ENCODE measurements around the gene MYLK4. TPM values are rescaled to one million over a fixed set of nuclear protein-coding genes. Genes with fewer than 3 reads are reported as not detected.

MYLK4 gene
- total RNA-seq, 4 donors from 2014 or later = 0.49 to 1.9 (median 1.0) TPM

DNA sequence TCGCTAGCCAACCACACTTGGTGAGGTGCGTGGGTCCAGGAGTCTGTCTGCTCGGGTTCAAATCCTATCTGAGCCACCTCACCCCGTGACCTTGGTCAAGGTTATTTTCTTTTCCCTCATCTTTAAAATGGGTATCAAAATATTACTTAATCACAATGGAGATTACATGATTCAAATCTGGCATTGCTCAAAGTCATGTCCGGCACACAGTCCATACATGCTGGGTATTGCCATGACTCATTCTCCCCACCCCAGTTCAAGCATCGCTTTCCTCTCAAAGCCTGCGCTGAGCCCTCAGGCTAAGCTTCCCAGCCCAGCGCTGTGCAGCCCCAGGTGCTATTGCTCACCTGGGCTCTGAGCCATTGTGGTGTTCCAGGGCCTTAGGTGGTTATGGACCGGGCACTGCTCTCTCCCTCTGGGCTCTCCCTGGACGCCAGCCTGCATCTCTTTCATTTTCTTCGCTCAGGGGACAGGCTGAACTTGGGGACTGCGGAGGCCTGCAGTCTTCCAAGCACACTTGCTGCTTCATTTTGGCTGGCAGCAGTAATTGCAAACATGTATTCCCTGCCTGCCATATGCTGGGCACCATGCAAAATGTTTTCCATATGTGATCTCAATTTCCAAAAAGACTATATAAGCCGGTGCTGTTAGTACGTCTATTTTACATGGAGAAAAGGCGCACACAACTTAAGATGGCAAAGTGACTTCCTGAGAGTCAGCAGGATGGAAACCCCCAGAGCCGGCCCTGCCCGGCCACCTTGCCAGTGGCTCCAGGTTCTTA lies 41.8 kb upstream of the MYLK4 start:
- Histone ChIP-seq H3K27me3 (no peaks in the 10 kb centered on the region), H3K4me3 (no peak overlapping the region), H3K9me3 (no peaks in the 10 kb centered on the region), H3K27ac (peak overlapping the region; percentile 74 to 89 (median 80)), H3K36me3 (peaks cover 0 to 21% (median 0%) of the 10 kb centered on the region in 3 donors), H3K4me1 (peaks cover 19 to 60% (median 29%) of the 10 kb centered on the region in 3 donors)
- 45 to 80% methylated on average over 14 to 16 of the region's 17 CpGs for WGBS, 2 donors
- DNase-seq = no peak
- intact Hi-C loops (cut with DNase I) = loop anchor here (10.0 kb wide), 1 partner anchor 52 kb away; the partner anchor contains the start of gene SERPINB1
- TF ChIP-seq, protein P1, sequence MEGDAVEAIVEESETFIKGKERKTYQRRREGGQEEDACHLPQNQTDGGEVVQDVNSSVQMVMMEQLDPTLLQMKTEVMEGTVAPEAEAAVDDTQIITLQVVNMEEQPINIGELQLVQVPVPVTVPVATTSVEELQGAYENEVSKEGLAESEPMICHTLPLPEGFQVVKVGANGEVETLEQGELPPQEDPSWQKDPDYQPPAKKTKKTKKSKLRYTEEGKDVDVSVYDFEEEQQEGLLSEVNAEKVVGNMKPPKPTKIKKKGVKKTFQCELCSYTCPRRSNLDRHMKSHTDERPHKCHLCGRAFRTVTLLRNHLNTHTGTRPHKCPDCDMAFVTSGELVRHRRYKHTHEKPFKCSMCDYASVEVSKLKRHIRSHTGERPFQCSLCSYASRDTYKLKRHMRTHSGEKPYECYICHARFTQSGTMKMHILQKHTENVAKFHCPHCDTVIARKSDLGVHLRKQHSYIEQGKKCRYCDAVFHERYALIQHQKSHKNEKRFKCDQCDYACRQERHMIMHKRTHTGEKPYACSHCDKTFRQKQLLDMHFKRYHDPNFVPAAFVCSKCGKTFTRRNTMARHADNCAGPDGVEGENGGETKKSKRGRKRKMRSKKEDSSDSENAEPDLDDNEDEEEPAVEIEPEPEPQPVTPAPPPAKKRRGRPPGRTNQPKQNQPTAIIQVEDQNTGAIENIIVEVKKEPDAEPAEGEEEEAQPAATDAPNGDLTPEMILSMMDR (IDR thresholded peaks at IDR 0.05) = no peak
- TF ChIP-seq POLR2A (IDR thresholded peaks at IDR 0.05) = no peak

GRCh38 chr6:2791450-2791974 lies 40.8 kb upstream of the MYLK4 start:
- 54 to 63% methylated on average over 4 of the region's 4 CpGs for WGBS, 2 donors
- Histone ChIP-seq H3K36me3 (peaks cover 0 to 31% (median 0%) of the 10 kb centered on the region in 3 donors), H3K9me3 (no peaks in the 10 kb centered on the region), H3K27ac (peak overlapping the region; percentile 58 to 89 (median 79)), H3K4me1 (peaks cover 19 to 51% (median 29%) of the 10 kb centered on the region in 3 donors), H3K4me3 (no peak overlapping the region), H3K27me3 (no peaks in the 10 kb centered on the region)
- no peak for DNase-seq
- intact Hi-C loops (cut with DNase I) = loop anchor here (10.0 kb wide), 1 partner anchor 53 kb away; the partner anchor contains the start of gene SERPINB1
- TF ChIP-seq POLR2A (IDR thresholded peaks at IDR 0.05) = no peak
- TF ChIP-seq, protein P1 (IDR thresholded peaks at IDR 0.05) = no peak

GRCh38 chr6:2790588-2791449 lies 40.1 kb upstream of the MYLK4 start:
- Histone ChIP-seq H3K27me3 (no peaks in the 10 kb centered on the region), H3K4me1 (peaks cover 19 to 51% (median 29%) of the 10 kb centered on the region in 3 donors), H3K36me3 (peaks cover 0 to 38% (median 0%) of the 10 kb centered on the region in 3 donors), H3K4me3 (peak overlapping the region in 1 of 4 donors; percentile 23), H3K27ac (peak overlapping the region; percentile 58 to 89 (median 74)), H3K9me3 (no peaks in the 10 kb centered on the region)
- TF ChIP-seq, protein P1 (IDR thresholded peaks at IDR 0.05) = peak; percentile 35 to 89 (median 80)
- no peak for TF ChIP-seq POLR2A (IDR thresholded peaks at IDR 0.05)
- no peak for DNase-seq
- 49 to 55% methylated on average over 11 of the region's 11 CpGs for WGBS, 2 donors
- intact Hi-C loops (cut with DNase I) = loop anchor here (10.0 kb wide), 1 partner anchor 54 kb away; the partner anchor contains the start of gene SERPINB1

GRCh38 chr6:2786269-2786668 lies 35.5 kb upstream of the MYLK4 start:
- WGBS, 2 donors = 74 to 82% methylated on average over 4 of the region's 4 CpGs
- Histone ChIP-seq H3K4me3 (no peak overlapping the region), H3K27ac (no peak overlapping the region), H3K9me3 (no peaks in the 10 kb centered on the region), H3K27me3 (no peaks in the 10 kb centered on the region), H3K4me1 (peaks cover 0 to 28% (median 11%) of the 10 kb centered on the region in 3 donors), H3K36me3 (peaks cover 0 to 84% (median 10%) of the 10 kb centered on the region in 3 donors)
- no peak for DNase-seq
- intact Hi-C loops (cut with DNase I) = loop anchor here (10.0 kb wide), 1 partner anchor 139 kb away; no protein-coding TSS in a partner anchor
- TF ChIP-seq, protein P1 (IDR thresholded peaks at IDR 0.05) = no peak
- TF ChIP-seq POLR2A (IDR thresholded peaks at IDR 0.05) = no peak

Measured in esophagus squamous epithelium (tissue), 5 donors.